NT2/D1 (cell line): ENCODE data around the gene CASP9.

Experiments
- YY1 ChIP-seq: IDR thresholded peaks from 2 replicates; pipeline ENCODE4 v1.6.1; 2011; ENCODE audit not compliant: insufficient read length, insufficient read depth
- ZNF274 ChIP-seq: IDR thresholded peaks from 2 replicates; pipeline ENCODE4 v1.6.1; 2011; ENCODE audit warnings: mild to moderate bottlenecking, low read depth, low read length

GRCh38 chr1:15513919-15514318 lies 10.1 kb downstream of the CASP9 start:
- no peak for TF ChIP-seq ZNF274
- no peak for TF ChIP-seq YY1
